Ureter (tissue), 1 donor: ENCODE measurements around the gene SLC38A7. TPM values are rescaled to one million over a fixed set of nuclear protein-coding genes. Genes with fewer than 3 reads are reported as not detected.
A peak's percentile ranks its signal among the peaks of the same experiment; 100 is the strongest.
"Not testable (repeated sequence)": the region's sequence is repeated elsewhere in the genome, so short reads cannot be mapped to it uniquely, and the experiment has no call there.

Source experiments
- DNase-seq: peaks from one replicate; pipeline ENCODE4 v3.0.0-alpha.2; 2020; ENCODE audit warnings: low spot score
- total RNA-seq: library from RNA; stranded (reverse); gene quantifications from one replicate; pipeline ENCODE4 v1.2.4, GENCODE V29; 2023
- donor health status: DM: yes; HTN: yes; CAD: no.

SLC38A7 gene, protein sequence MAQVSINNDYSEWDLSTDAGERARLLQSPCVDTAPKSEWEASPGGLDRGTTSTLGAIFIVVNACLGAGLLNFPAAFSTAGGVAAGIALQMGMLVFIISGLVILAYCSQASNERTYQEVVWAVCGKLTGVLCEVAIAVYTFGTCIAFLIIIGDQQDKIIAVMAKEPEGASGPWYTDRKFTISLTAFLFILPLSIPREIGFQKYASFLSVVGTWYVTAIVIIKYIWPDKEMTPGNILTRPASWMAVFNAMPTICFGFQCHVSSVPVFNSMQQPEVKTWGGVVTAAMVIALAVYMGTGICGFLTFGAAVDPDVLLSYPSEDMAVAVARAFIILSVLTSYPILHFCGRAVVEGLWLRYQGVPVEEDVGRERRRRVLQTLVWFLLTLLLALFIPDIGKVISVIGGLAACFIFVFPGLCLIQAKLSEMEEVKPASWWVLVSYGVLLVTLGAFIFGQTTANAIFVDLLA
- total RNA-seq = 14.6 TPM

DNA sequence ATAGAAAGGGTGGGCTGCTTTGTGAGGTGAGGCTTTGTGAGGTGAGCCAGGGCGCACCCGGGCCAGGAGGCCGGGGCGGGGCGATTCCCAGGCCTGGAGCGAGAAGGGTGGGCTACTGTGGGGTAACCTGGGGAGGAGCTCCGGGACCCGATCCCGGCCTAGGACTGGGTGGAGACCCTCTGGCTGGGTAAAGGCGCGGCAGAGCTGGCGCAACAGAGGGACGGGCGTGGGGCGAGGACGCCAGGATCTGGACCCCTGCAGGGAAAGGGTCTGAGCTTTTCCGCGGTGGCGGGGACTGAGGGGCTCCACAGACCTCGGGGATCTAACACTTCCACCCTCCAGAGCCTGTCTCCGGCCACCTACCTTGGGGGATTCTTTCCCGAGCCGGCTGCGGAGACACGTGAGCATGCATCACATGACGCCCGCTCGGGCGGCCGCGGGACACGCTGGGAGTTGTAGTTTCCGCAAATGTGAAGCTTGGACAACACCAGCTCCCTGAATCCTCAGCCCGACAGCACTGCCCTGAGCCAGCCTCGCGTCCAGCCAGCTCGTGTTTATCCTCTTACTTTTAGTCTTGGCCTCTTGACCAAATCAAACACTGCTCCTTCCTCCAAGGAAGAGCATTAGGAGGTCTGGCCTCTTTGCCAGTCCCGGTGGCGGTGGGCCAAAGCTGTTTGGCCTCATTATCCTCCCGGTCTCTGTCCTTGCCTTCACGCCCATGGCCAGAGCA is at the start of gene SLC38A7:
SLC38A7 (minus strand) TSS at position 417 of the 730 bp plus-strand sequence. CDS start 4,644 bp downstream, outside the sequence.
- peak; percentile 84 for DNase-seq

DNA sequence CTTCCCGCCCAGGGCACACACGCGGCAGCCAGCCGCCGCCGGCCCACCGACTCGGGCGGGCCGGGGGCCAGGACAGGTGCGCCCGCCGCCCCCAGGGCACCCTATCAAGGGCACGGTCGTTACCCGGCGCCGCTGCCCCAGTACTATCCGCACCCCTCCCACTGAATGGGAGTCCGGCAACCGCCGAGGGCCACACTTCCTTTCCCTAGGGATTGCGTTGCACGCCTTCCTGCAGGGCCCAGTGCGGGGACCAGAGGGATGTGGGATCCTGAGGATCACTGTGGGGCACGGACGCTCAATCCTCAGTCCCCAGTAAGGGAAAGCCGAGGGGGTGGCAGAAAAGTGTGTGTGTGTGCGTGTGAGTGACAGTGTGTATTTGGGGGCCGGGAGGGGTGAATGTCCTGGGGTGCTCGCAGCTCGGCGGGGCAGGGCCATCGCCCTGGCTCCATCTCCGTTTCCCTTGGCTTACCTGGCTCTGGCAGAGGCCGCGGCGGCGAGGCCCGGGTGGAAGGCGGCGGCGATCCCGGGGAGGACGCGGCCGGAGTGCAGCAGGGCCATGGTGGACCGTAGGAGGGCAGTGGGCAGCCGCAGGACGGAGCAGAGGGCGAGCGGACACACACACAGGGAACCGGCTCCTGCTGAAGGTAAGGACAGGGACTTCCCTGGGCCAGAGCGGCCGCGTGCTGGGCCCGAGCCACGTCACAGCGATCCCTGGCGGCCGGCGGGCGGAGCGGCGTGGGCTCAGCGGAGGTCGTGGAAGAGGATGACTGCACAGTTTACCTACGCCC is 49.3 kb upstream of the SLC38A7 start, which contains the start of gene GOT2:
GOT2 (minus strand) TSS at position 646 of the 788 bp plus-strand sequence; CDS start at position 558, 88 bp downstream.
- DNase-seq = peak; percentile 87

DNA sequence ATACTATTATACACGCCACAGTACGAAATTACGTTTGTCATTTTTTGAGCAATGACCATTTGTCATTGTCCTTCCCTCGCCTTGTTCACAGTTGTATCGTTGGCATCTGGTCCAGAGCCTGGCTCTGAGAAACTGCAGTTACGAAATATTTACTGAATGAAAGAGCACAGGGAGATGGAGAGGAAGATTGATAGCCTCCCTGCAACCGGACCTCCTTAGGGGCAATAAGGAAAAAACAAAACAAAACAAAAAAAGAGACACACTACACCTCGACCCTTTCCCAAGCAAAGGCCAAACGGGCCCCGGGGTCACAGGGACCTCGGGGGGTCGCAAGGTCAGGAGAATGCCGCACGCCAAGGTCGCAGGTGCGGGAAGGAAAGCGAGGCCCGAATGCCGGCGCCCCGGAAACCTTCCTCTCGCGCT is 48.7 kb upstream of the SLC38A7 start:
- no peak for DNase-seq

DNA sequence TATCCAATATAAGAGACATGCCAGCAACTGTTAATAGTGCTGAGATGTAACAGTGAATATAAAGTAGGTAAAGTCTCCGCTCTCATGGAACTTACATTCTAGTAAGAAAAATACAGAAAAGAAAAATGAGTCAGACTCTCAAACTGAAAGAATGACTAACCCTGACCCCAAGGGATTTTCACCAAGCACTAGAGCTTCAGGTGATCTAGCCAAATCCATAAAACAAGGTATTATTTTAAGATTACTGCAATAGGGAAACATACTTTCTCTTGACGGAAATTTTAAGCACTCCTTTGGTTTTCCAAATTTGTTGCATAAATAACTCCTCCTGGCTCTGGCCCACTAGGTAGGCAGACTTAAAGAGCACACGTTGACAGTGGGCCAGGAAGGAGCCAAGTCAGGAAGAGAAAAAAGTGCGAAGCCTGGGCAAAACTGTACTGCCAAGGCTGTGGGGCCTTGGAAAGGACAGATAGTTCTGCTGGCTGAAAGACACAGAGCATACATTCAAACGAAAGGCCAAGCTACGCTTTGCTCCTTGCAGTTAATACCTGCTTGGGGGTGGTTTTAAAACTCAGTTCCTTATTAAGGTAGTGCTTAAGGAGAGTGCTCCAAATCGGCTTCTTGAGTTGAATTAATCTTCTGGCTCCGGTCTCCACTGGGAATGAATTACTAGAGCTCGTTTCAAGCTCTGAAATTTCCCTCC is 48.1 kb upstream of the SLC38A7 start:
- DNase-seq = no peak

DNA sequence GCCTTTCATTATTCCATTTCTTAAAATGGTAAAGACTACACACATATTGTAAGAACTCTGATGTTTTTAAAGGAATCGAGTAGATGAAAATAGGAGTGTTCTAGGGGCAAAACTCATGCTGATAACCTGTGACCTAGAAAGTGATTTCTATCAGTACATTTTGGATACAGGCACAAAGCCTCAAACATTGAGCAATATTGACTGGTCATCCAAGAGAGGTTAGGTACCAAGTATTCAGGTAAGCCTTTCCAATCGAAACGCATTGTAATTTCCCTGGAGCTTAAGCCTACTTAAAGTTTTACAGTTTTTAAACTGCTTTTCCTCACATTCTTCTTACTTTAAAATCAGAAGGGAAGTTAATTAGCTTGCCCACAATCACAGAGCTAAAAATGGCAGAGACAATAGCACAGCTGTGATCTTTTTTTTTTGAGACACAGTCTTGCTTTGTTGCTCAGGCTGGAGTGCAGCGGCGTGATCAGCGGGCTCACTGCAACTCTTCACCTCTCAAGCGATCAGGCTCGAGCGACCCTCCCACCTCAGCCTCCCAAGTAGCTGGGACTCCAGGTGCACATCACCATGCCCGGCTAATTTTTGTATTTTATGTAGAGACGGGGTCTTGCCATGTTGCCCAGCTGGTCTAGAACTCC is 46.3 kb upstream of the SLC38A7 start:
- no peak for DNase-seq

DNA sequence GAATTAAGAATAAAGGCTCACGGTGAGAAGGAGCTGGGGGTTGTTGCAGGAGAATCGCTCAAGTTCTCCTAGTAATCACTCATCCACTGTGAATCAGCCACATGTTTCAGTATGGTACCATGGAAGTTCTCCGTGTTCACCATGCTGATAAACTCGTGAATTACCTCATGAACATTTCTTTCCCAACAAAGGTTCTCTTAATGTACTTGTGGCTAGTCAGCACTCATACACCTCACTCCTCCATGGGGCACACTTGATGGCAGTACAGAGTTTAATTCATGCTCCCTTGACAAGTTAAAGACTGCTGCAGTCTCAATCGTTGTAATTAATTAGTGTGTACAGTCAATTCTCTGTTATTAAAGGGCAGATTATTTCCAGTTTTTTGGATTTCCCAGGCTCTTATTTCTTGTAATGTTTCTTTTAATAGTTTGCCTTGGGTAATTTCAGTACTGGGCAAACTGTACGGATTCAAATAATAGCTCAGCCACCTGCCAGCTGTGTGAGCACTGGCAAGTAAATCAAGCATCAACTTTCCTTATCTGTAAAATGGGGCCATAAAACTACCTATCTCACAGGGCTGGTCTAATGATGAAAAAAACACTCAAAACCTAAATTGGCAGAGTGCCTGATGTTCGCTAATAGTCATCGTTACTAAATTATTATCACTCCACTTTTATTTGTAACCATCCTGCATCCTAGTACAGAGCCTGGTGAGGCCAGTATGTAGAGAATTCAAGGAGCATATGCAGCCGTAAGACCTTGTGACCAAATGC is 43.4 kb upstream of the SLC38A7 start:
- DNase-seq = no peak

DNA sequence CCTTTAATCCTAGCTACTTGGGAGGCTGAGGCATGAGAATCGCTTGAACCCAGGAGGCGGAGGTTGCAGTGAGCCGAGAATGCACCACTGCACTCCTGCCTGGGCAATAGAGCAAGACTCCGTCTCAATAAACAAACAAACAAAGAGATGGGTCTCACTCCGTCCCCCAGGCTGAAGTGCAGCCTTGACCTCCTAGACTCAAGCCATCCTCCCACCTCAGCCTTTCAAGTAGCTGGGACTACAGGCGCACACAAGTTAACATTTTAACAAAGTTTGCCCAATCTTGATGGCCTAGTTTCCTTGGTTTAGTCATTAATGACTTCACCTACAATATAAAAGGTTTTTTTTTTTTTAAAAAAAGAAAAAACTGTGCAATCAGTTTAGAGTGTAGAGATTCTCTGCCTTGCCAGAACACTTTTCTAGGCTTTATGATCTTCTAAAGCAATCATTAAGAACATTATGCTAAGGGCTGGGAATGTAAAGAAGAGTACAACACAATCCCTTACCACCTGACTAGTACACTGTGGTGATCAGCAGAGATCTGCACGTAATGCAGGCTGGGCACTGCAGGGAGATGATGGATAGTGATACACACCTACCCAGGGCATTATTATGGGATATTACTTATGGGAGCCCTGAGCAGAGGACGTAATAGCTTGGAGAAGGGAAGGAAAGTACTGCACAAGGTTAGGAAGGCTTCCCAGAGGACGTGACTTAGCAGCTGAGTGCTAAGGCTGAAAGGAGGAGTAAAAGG is 42.6 kb upstream of the SLC38A7 start:
- DNase-seq = no peak

DNA sequence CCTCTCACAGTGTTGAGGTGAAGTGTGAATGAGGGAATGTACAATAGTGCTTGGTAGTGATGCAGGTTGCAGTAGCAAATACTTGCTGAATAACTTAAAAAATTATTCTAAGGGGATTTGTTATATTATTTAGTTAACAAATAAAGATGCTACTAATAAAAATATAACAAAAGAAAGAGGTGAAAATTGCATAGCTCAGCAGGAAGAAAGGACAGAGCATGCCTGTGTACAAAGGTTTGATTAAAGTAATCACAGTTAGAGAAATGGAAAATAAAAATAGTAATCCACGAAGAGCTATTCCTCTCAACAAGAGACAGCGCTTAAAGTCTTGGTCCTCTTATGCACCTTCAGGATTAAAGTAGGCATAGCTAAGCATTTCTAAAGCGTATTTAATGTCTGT is 38.5 kb upstream of the SLC38A7 start:
- no peak for DNase-seq

DNA sequence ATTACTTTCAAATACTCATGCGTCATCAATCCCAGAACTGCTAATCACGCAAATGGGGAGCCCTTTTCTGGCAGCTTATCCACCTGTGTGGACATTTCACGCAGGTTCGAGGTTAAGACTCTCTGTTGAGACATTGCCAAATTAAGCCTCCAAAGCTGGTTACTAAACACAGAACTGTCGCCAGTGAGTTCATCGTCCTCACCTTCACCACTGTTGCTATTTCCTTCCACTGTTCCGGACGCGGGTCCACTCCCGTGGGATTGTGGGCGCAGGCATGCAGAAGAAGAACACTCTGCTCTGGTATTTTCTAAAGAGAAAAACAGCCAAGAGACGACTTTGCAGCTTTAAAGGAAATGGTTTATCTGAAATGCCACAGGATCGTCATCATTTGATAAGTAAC is 33.4 kb upstream of the SLC38A7 start:
- no peak for DNase-seq

DNA sequence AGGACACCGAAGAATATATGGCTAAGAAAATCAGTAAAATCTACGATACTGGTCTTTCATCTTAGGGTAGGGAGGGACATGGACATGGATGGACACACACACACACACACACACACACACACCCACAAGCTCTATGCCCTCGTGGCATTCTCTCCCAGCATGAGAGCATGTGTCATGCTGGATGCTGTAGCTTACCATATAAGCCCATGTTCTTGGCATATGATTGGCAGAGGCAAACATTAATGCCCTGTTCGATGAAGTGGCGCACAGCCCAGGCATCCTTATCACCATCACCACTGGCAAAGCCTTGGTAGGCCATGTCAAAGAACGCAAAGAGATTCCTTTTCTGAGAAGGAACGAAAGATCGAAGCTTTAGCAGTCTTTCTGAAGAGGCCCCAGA is 31.9 kb upstream of the SLC38A7 start:
- no peak for DNase-seq

DNA sequence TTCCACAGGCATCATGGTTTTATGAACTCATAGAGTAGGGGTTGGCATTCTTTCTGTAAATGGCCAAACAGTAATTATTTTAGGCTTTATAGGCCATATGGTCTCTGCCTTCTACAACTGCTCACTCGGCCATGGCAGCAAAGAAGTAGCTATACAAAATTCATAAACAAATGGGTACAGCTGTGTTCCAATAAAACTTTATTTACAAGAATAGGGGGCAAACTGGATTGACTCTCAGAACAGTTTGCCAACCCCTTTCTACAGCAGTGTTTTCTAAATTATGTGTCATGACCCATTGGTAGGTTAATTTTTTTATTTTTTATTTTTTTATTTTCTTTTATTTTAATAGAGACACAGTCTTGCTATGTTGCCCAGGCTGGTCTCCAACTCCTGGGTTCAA is 29.2 kb upstream of the SLC38A7 start:
- no peak for DNase-seq

DNA sequence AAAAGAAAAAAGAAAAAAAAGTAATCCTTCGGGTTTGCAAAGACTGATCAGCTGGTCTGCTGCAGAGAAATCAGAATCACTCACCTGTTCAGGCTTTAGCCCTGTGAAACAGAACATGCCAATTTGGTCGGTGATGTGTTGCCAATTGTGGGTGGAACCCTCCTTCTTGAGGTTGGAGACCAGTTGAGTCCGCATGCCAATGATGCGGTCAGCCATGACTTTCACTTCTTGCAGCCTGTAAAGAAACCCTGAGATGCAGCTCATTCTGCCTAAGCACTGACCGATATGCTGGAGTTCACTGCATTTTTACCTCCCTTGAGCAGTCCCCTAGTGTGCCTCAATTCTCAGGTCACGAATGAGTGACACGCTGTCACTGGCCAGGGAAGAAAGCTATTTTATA is 24.8 kb upstream of the SLC38A7 start:
- no peak for DNase-seq

DNA sequence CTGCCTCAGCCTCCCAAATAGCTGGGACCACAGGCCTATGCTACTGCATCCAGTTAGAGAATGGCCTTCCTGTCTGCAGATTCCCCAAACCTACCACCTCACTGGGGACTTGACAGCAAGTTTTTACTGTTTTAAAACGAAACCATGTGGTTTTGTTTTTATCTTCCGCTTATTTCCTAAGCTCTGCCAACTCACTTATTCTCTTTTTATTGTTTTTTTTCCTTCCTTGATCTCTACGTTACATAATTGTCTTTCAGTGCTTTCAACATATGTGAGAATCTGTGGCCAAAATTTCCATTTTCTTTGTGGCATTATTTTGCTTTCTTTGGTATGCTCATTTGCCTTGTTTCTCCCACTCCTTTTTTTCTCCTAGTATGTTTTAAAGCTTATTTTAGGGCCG is 14.6 kb upstream of the SLC38A7 start:
- DNase-seq = no peak

DNA sequence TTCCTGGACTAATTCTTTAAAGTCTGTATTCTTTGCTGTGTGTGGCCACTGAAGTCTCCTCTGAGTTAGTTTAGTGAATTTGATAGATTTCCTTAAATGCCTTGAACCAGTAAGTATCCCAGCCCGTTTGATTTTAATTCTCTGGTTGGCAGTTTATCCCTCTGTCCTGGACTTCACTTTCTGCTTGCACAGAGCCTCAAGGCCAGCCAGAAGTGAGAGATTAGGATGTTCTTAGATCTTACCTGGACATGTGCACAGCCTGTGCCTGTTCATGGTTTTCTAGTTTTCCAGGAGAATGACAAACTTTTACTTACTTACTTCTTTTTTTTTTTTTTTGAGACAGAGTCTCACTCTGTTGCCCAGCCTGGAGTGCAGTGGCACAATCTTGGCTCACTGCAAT is 10.8 kb upstream of the SLC38A7 start:
- DNase-seq = no peak

DNA sequence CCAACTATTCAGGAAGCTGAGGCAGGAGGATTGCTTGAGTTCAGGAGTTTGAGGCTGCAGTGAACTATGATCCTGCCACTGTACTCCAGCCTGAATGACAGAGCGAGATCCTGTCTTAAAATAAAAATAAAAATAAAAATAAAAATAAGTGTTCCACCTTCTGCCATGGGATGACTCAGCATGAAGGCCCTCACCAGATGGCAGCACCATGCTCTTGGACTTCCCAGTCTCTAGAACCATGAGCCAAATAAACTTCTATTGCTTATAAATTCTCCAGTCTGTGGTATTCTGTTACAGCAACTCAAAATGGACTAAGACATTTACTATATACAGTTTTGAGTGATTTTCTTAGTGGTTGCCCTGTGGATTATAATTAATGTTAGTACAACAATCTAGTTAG is 7.9 kb upstream of the SLC38A7 start:
- DNase-seq = no peak

DNA sequence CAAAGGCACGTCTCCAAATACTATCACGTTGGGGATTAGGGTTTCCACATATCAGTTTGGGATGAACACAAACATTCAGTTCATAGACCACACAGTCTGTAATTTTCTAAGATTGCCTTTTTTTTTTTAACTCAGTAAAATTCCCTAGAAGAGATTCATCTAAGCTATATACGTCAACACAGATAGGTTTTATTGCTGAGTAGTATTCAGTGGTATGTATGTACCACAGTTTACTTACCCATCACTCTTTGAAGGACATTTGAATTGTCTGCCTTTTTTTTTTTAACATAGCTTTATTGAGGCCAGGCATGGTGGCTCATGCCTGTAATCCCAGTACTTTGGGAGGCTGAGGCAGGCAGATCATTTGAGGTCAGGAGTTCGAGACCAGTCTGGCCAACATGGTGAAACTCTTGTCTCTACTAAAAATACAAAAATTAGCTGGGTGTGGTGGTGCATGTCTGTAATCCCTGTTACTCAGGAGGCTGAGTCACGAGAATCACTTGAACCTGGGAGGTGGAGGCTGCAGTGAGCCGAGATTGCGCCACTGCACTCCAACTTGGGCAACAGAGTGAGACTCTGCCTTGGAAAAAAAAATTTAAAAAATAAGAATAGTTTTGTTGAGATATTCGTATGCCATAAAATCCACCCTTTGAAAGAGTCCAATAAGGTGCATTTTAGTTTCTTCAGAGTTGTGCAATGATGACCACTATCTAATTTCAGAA is 2.6 kb upstream of the SLC38A7 start:
- not testable (repeated sequence) for DNase-seq

DNA sequence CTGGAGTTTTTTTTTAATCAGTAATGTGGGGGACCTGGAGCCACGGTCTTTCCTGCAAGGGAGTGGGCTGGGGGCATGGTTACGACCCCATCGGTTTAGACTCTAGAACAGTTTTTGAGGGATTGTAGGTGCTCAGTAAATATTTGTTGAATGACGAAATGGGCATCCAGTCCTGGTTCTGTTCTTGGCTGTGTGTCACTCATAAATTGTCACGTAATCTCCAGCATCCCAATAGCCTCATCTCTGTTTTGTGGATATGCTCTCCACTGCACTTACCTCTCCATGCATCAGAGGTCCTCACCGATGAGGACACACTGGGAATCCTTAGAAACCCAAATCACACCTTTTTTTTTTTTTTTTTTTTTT is 497 bp upstream of the SLC38A7 start:
- DNase-seq = no peak

DNA sequence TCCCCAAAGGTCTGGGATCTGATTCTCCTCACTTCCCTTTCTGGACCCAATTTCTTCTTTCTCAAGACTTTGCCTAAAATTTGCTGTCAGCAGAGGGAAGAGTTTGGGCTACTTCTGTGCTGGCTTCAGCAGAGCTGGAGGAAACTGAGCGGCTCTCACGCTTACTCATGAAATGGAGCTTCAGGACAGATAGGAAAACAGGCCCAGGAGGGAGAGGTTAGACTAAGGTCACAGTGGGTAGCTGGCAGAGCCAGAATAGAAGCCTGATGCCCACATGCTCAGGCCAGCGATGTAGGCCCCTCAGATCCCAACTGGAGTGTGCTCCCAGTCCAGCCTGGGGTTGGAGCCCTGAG is 593 bp downstream of the SLC38A7 start:
- DNase-seq = no peak

DNA sequence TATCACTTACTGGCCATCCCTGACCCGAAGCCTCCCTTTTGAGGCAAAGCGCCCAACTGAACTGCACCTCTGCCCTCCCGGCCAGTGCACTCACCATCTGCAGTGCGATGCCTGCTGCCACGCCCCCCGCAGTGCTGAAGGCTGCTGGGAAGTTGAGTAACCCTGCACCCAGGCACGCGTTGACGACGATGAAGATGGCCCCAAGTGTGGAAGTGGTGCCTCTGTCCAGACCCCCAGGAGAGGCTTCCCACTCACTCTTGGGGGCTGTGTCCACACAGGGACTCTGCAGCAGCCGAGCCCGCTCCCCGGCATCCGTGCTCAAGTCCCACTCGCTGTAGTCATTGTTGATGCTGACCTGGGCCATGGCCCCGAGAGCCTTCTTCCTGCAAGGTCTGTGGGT is 4.8 kb downstream of the SLC38A7 start:
- no peak for DNase-seq
